Smooth muscle cell (in vitro differentiated cells): ENCODE measurements around the gene NDST1. TPM values are rescaled to one million over a fixed set of nuclear protein-coding genes. Genes with fewer than 3 reads are reported as not detected.
A peak's percentile ranks its signal among the peaks of the same experiment; 100 is the strongest.

ENCODE experiments used
- DNase-seq: peaks from one replicate; lab custom pipeline; 2025; ENCODE audit not compliant: unreplicated experiment; lab: John Stamatoyannopoulos, UW
- H2AFZ ChIP-seq: fragments of 200-600 bp; sonication (generic); 2 replicates; pipeline ENCODE4 v1.6.0; 2016; ENCODE audit warnings: antibody characterized with exemption, low read depth, mild to moderate bottlenecking
- H3F3A ChIP-seq: fragments of 200-600 bp; sonication (generic); 2 replicates; pipeline ENCODE4 v1.6.0; 2017; ENCODE audit warnings: antibody characterized with exemption, low read depth
- H3K27ac ChIP-seq: fragments of 200-600 bp; sonication (generic); 2 replicates; pipeline ENCODE4 v1.5.1; 2016; ENCODE audit warnings: low read depth, mild to moderate bottlenecking
- H3K27me3 ChIP-seq: fragments of 200-600 bp; sonication (generic); 2 replicates; pipeline ENCODE4 v1.6.1; 2016; ENCODE audit warnings: low read depth, mild to moderate bottlenecking
- H3K36me3 ChIP-seq: fragments of 200-600 bp; sonication (generic); 2 replicates; pipeline ENCODE4 v1.5.1; 2016; ENCODE audit warnings: low read depth
- H3K4me1 ChIP-seq: fragments of 200-600 bp; sonication (generic); 2 replicates; pipeline ENCODE4 v1.5.1; 2016; ENCODE audit warnings: low read depth
- H3K4me2 ChIP-seq: fragments of 200-600 bp; sonication (generic); 2 replicates; pipeline ENCODE4 v1.6.0; 2016; ENCODE audit warnings: mild to moderate bottlenecking
- H3K4me3 ChIP-seq: fragments of 200-600 bp; sonication (generic); 2 replicates; pipeline ENCODE4 v1.5.1; 2016; ENCODE audit warnings: mild to moderate bottlenecking
- H3K79me2 ChIP-seq: fragments of 200-600 bp; sonication (generic); 2 replicates; pipeline ENCODE4 v1.6.0; 2016; ENCODE audit warnings: low read depth, mild to moderate bottlenecking
- H3K9ac ChIP-seq: fragments of 200-600 bp; sonication (generic); 2 replicates; pipeline ENCODE4 v1.6.0; 2016; ENCODE audit warnings: low read depth
- H3K9me3 ChIP-seq: fragments of 200-600 bp; sonication (generic); replicated peaks from 2 replicates; pipeline ENCODE4 v1.5.1; 2016; ENCODE audit warnings: low read depth
- H4K20me1 ChIP-seq: fragments of 200-600 bp; sonication (generic); 2 replicates; pipeline ENCODE4 v1.6.0; 2016; ENCODE audit warnings: low read depth
- CTCF ChIP-seq: fragments of 200-600 bp; sonication (generic); IDR thresholded peaks from 2 replicates; pipeline ENCODE4 v1.5.1; 2017; ENCODE audit warnings: borderline replicate concordance, mild to moderate bottlenecking, antibody characterized with exemption; ENCODE audit not compliant: insufficient read depth, poor library complexity, severe bottlenecking
- WGBS: methylation state at CpG from one replicate; pipeline ENCODE4 v1.1.7; 2016; ENCODE audit warnings: low lambda C conversion rate; 5-methylcytosine and 5-hydroxymethylcytosine counted together
- polyA plus RNA-seq: library from polyadenylated mRNA; unstranded; fragments of >200 nt; fragmentation: Nextera tagmentation; extraction: Ambion mirVana; gene quantifications from 2 replicates; pipeline ENCODE4 v1.2.1, GENCODE V29; 2016
- total RNA-seq: library from RNA; depleted of rRNA; stranded (reverse); fragments of >200 nt; gene quantifications from 2 replicates; pipeline ENCODE4 v1.2.3, GENCODE V29; 2014

The NDST1 gene
- total and polyA plus RNA-seq, 2 experiments from 2014 or later, result 32.4 to 53.0 TPM

DNA sequence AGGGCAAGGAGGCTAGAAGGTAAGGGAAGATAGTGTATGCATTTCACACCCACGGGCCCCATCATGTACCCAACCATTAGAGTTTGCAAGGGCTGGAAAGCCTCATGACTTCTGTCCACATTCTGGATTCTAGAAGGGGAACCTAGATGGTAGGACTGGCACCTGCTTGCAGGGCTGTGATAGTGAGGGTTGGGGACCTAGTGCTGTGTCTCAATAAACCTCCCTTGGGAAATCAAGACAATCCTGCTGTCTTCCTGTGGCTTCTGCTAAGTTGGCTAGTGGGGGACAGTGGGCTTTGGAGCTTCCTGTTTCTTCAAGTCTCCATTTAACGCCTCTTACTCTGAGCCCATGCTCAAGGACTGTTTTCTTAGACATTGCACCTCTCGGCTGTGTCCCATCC lies 88.9 kb downstream of the NDST1 start:
- Histone ChIP-seq H3K4me3 (no peak overlapping the region), H4K20me1 (no peaks in the 10 kb centered on the region), H3K36me3 (no peaks in the 10 kb centered on the region), H3K9me3 (no peaks in the 10 kb centered on the region), H3K4me2 (no peak overlapping the region), H3F3A (peaks cover 20% of the 10 kb centered on the region), H3K4me1 (peaks cover 25% of the 10 kb centered on the region), H3K27me3 (no peaks in the 10 kb centered on the region), H2AFZ (no peak overlapping the region), H3K79me2 (peaks cover 25% of the 10 kb centered on the region), H3K9ac (peak overlapping the region; percentile 73), H3K27ac (peak overlapping the region; percentile 96)
- TF ChIP-seq CTCF, result no peak
- no peak for DNase-seq
- 85% methylated on average over 3 of the region's 3 CpGs for WGBS

GRCh38 chr5:150598006-150598405 lies 90.1 kb downstream of the NDST1 start:
- Histone ChIP-seq H3K79me2 (peaks cover 31% of the 10 kb centered on the region), H3K4me1 (peaks cover 25% of the 10 kb centered on the region), H3K27ac (peak overlapping the region; percentile 96)

DNA sequence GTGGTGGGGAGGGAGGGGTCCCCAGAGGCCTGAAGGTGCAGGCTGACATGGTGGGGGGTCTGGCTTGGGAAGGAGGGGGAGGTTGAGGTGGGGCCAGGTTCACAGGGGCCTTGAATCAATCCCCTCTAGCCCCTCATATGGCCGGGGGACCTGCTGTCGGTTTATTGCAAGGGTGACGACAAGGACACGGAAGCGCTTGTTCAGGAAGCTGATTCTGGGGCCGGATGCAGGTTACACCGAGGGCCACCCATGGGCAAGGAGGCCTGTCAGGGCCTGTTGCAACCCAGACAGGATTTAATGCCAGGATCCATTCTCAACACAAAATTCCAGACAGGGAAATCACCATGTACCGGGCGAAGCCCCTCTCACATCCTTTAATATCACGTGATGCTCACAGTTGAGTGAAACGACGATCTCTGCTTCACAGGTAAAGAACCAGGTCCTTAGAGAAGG lies 90.9 kb downstream of the NDST1 start:
- Histone ChIP-seq H3K4me3 (no peak overlapping the region), H3K36me3 (no peaks in the 10 kb centered on the region), H3F3A (peaks cover 6% of the 10 kb centered on the region), H3K27me3 (no peaks in the 10 kb centered on the region), H3K9ac (peak overlapping the region; percentile 92), H3K27ac (peak overlapping the region; percentile 96), H3K4me1 (peaks cover 25% of the 10 kb centered on the region), H3K9me3 (no peaks in the 10 kb centered on the region), H3K79me2 (peaks cover 31% of the 10 kb centered on the region), H3K4me2 (no peak overlapping the region), H2AFZ (no peak overlapping the region), H4K20me1 (no peaks in the 10 kb centered on the region)
- 88% methylated on average over 12 of the region's 12 CpGs for WGBS
- TF ChIP-seq CTCF, result no peak
- DNase-seq, result no peak

More at GRCh38 chr5:150598006-150598405, 90.1 kb downstream of the NDST1 start:
- Histone ChIP-seq H3K36me3 (no peaks in the 10 kb centered on the region), H2AFZ (no peak overlapping the region), H3K9me3 (no peaks in the 10 kb centered on the region), H4K20me1 (no peaks in the 10 kb centered on the region), H3K27me3 (no peaks in the 10 kb centered on the region), H3K9ac (peak overlapping the region; percentile 34), H3K4me2 (peak overlapping the region; percentile 18), H3F3A (peaks cover 13% of the 10 kb centered on the region), H3K4me3 (no peak overlapping the region)
- DNase-seq, result no peak
- TF ChIP-seq CTCF, result no peak
- 54% methylated on average over 10 of the region's 10 CpGs for WGBS

GRCh38 chr5:150599281-150599680 lies 91.3 kb downstream of the NDST1 start:
- no peak for TF ChIP-seq CTCF
- no peaks in the 10 kb centered on the region for H3K27me3 ChIP-seq
- H3K27ac ChIP-seq, result peak overlapping the region; percentile 96
- H3F3A ChIP-seq, result peaks cover 5% of the 10 kb centered on the region
- H3K9ac ChIP-seq, result peak overlapping the region; percentile 92
- no peaks in the 10 kb centered on the region for H3K36me3 ChIP-seq
- H3K4me1 ChIP-seq, result peaks cover 24% of the 10 kb centered on the region
- 90% methylated on average over 5 of the region's 5 CpGs for WGBS
- no peak overlapping the region for H2AFZ ChIP-seq
- H3K79me2 ChIP-seq, result peaks cover 31% of the 10 kb centered on the region
- H3K4me2 ChIP-seq, result peak overlapping the region; percentile 21
- H3K9me3 ChIP-seq, result no peaks in the 10 kb centered on the region
- no peaks in the 10 kb centered on the region for H4K20me1 ChIP-seq
- H3K4me3 ChIP-seq, result no peak overlapping the region
- no peak for DNase-seq
